KMS-11 (cell line): ENCODE measurements around the gene NAA60.

ENCODE experiments used
- H2AFZ ChIP-seq: fragments of 200-600 bp; sonication (generic); 2 replicates; pipeline ENCODE4 v1.6.1; 2016; ENCODE audit warnings: antibody characterized with exemption, mixed run types, low read depth
- H3K27ac ChIP-seq: fragments of 200-600 bp; sonication (generic); 2 replicates; pipeline ENCODE4 v1.6.1; 2016; ENCODE audit warnings: mild to moderate bottlenecking, mixed run types
- H3K27me3 ChIP-seq: fragments of 200-600 bp; sonication (generic); 2 replicates; pipeline ENCODE4 v1.6.1; 2017; ENCODE audit warnings: mild to moderate bottlenecking, low read depth, mixed run types, moderate library complexity; ENCODE audit not compliant: insufficient read depth
- H3K36me3 ChIP-seq: fragments of 200-600 bp; sonication (generic); 2 replicates; pipeline ENCODE4 v1.6.1; 2017; ENCODE audit warnings: mild to moderate bottlenecking, mixed run types; ENCODE audit not compliant: insufficient read depth
- H3K4me1 ChIP-seq: fragments of 200-600 bp; sonication (generic); 2 replicates; pipeline ENCODE4 v1.6.1; 2016; ENCODE audit warnings: mild to moderate bottlenecking, low read depth, mixed run types; ENCODE audit not compliant: poor library complexity, severe bottlenecking
- H3K4me2 ChIP-seq: fragments of 200-600 bp; sonication (generic); 2 replicates; pipeline ENCODE4 v1.7.0; 2016; ENCODE audit warnings: mild to moderate bottlenecking, mixed run types
- H3K4me3 ChIP-seq: fragments of 200-600 bp; sonication (generic); IDR thresholded peaks from 2 replicates; pipeline ENCODE4 v1.6.1; 2017; ENCODE audit warnings: low read depth, low read length, mixed read lengths; ENCODE audit not compliant: insufficient read depth
- H3K79me2 ChIP-seq: fragments of 200-600 bp; sonication (generic); 2 replicates; pipeline ENCODE4 v1.6.1; 2016; ENCODE audit warnings: low read depth, mixed run types; ENCODE audit not compliant: insufficient read depth
- H3K9ac ChIP-seq: fragments of 200-600 bp; sonication (generic); 2 replicates; pipeline ENCODE4 v1.6.1; 2016; ENCODE audit warnings: mild to moderate bottlenecking, mixed run types
- H4K20me1 ChIP-seq: fragments of 200-600 bp; sonication (generic); 2 replicates; pipeline ENCODE4 v1.6.1; 2016; ENCODE audit warnings: mild to moderate bottlenecking, mixed run types; ENCODE audit not compliant: insufficient read depth
- TF ChIP-seq, protein P1 (sequence below): fragments of 200-600 bp; sonication (generic); conservative IDR thresholded peaks from 2 replicates; pipeline ENCODE4 v1.6.1; 2017; ENCODE audit warnings: low read depth, mild to moderate bottlenecking, antibody characterized with exemption, low read length, moderate library complexity, mixed read lengths

The NAA60 gene

GRCh38 chr16:3401719-3402397, 41.6 kb upstream of the NAA60 start:
- H3K36me3 ChIP-seq = peaks cover 18% of the 10 kb centered on the region; the same call in 1 of the 2 replicates
- peaks cover 14% of the 10 kb centered on the region for H3K4me1 ChIP-seq
- no peaks in the 10 kb centered on the region for H4K20me1 ChIP-seq
- peak overlapping the region; percentile 35 for H2AFZ ChIP-seq
- H3K27me3 ChIP-seq = no peaks in the 10 kb centered on the region
- TF ChIP-seq, protein P1, sequence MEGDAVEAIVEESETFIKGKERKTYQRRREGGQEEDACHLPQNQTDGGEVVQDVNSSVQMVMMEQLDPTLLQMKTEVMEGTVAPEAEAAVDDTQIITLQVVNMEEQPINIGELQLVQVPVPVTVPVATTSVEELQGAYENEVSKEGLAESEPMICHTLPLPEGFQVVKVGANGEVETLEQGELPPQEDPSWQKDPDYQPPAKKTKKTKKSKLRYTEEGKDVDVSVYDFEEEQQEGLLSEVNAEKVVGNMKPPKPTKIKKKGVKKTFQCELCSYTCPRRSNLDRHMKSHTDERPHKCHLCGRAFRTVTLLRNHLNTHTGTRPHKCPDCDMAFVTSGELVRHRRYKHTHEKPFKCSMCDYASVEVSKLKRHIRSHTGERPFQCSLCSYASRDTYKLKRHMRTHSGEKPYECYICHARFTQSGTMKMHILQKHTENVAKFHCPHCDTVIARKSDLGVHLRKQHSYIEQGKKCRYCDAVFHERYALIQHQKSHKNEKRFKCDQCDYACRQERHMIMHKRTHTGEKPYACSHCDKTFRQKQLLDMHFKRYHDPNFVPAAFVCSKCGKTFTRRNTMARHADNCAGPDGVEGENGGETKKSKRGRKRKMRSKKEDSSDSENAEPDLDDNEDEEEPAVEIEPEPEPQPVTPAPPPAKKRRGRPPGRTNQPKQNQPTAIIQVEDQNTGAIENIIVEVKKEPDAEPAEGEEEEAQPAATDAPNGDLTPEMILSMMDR = no peak
- H3K4me2 ChIP-seq = peak overlapping the region; percentile 92
- peaks cover 32% of the 10 kb centered on the region for H3K79me2 ChIP-seq
- H3K4me3 ChIP-seq = no peak overlapping the region
- H3K9ac ChIP-seq = peak overlapping the region; percentile 48
- H3K27ac ChIP-seq = peak overlapping the region; percentile 60

DNA sequence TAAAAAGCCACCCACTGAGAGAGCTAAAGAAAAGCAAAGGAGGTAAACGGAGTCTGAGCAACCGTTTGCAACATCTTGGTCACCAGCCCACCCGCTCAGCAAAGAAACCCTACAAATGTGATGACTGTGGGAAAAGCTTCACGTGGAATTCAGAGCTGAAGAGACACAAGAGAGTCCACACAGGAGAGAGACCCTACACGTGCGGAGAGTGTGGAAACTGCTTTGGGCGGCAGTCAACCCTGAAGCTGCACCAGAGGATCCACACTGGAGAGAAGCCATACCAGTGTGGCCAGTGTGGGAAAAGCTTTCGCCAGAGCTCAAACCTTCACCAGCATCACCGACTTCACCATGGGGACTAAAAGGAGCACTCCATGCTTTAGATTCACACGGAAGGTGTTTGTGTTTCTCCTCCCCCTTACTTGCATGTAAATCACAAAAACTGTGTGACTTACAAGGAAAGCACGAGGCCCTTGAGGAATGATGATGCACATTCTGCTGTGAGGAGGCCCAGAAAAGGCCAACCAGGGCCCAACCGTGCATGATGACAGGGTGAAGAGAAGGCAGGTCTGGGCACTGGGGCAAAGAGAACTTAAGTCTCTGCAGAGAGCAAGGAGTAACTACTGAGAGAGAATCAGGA, 34.8 kb upstream of the NAA60 start:
- Histone ChIP-seq H3K4me1 (no peaks in the 10 kb centered on the region), H3K4me3 (no peak overlapping the region), H3K27me3 (no peaks in the 10 kb centered on the region), H3K27ac (no peak overlapping the region), H3K36me3 (peaks cover 11% of the 10 kb centered on the region; the same call in 1 of the 2 replicates), H3K4me2 (no peak overlapping the region), H2AFZ (no peak overlapping the region), H3K9ac (no peak overlapping the region), H3K79me2 (no peaks in the 10 kb centered on the region), H4K20me1 (no peaks in the 10 kb centered on the region)
- TF ChIP-seq, protein P1 = no peak

GRCh38 chr16:3413730-3414379, 29.6 kb upstream of the NAA60 start:
- H3K4me3 ChIP-seq = no peak overlapping the region
- H3K27me3 ChIP-seq = no peaks in the 10 kb centered on the region
- H3K4me1 ChIP-seq = no peaks in the 10 kb centered on the region
- H3K79me2 ChIP-seq = no peaks in the 10 kb centered on the region
- no peaks in the 10 kb centered on the region; the same call in 1 of the 2 replicates for H3K36me3 ChIP-seq
- H2AFZ ChIP-seq = no peak overlapping the region
- H4K20me1 ChIP-seq = no peaks in the 10 kb centered on the region
- no peak overlapping the region for H3K9ac ChIP-seq
- TF ChIP-seq, protein P1 = no peak
- no peak overlapping the region for H3K4me2 ChIP-seq
- no peak overlapping the region for H3K27ac ChIP-seq

GRCh38 chr16:3431779-3432219, 11.7 kb upstream of the NAA60 start:
- H3K27me3 ChIP-seq = no peaks in the 10 kb centered on the region
- H3K9ac ChIP-seq = no peak overlapping the region
- H2AFZ ChIP-seq = no peak overlapping the region
- H4K20me1 ChIP-seq = no peaks in the 10 kb centered on the region
- no peak overlapping the region for H3K4me3 ChIP-seq
- peaks cover 19% of the 10 kb centered on the region for H3K4me1 ChIP-seq
- H3K36me3 ChIP-seq = no peaks in the 10 kb centered on the region
- TF ChIP-seq, protein P1 = no peak
- no peak overlapping the region for H3K27ac ChIP-seq
- no peaks in the 10 kb centered on the region for H3K79me2 ChIP-seq
- H3K4me2 ChIP-seq = no peak overlapping the region
